Pancreas (tissue), 10 donors: ENCODE measurements around the gene HTT. TPM values are rescaled to one million over a fixed set of nuclear protein-coding genes. Genes with fewer than 3 reads are reported as not detected.

Experiments used
- ATAC-seq, 4 donors: fragments of 200-7000 bp; cut with Tn5 transposase; one replicate each; pipeline versions ENCODE4 v1.8.0 to v1.9.1; 2020; ENCODE audit warnings: mild to moderate bottlenecking in 4 of 4, moderate library complexity in 4 of 4
- DNase-seq, 6 donors: peaks; one replicate each; pipeline ENCODE4 v3.0.0-alpha.2; 2020
- FAIRE-seq: peaks from 2 replicates; lab custom pipeline; 2012; peaks lifted over from hg19 to GRCh38; lab: Jason Lieb, UNC
- H3K27ac ChIP-seq, 4 donors: fragments of 200-600 bp; sonication (generic); 1 replicate in 3 of 4; 2 replicates in 1 of 4; pipeline versions ENCODE4 v1.5.0 to v1.8.0; 2020
- H3K27me3 ChIP-seq, 4 donors: fragments of 200-600 bp; one replicate each; pipeline ENCODE4 v1.8.0; 2021
- H3K36me3 ChIP-seq, 3 donors: fragments of 200-600 bp; sonication (generic) in 1 of 3; one replicate each; pipeline versions ENCODE4 v1.5.0 to v1.8.0; 2020 to 2021
- H3K4me1 ChIP-seq, 3 donors: fragments of 200-600 bp; one replicate each; pipeline ENCODE4 v1.8.0; 2021
- H3K4me3 ChIP-seq, 4 donors: fragments of 200-600 bp; sonication (generic) in 2 of 4; one replicate each; pipeline versions ENCODE4 v1.5.0 to v1.8.0; 2020 to 2021
- H3K9me3 ChIP-seq, 4 donors: fragments of 200-600 bp; one replicate each; pipeline ENCODE4 v1.8.0; 2021
- CTCF ChIP-seq, 4 donors: fragments of 200-600 bp; sonication (generic) in 3 of 4; IDR thresholded peaks; one replicate each; pipeline versions ENCODE4 v1.5.0 to v1.8.0; 2021; ENCODE audit warnings: antibody characterized with exemption in 4 of 4
- WGBS, 2 donors: extraction: QIAGEN DNeasy Blood & Tissue Kit; methylation state at CpG; one replicate each; pipeline ENCODE4 v1.1.7; 2013; 5-methylcytosine and 5-hydroxymethylcytosine counted together
- intact Hi-C, 3 donors: fragments of 100-400 bp; cut with DNase I; formaldehyde crosslinking; loops; one replicate each; pipeline versions ENCODE4 v1.11.1 to v1.14.2; 2022
- polyA plus RNA-seq, 2 donors: library from polyadenylated mRNA; stranded (reverse); fragments of 200-250 nt; gene quantifications; one replicate each; pipeline ENCODE4 v1.2.3, GENCODE V29; 2013
- total RNA-seq, 6 donors: library from RNA; stranded (reverse); fragmentation: NEBNext Ultra II Directional in 4 of 6; extraction: Animal tissue kit (Norgen Biotek cat#: 25700) in 4 of 6; gene quantifications; one replicate each; pipeline versions ENCODE4 v1.2.1 to v1.2.4, GENCODE V29; 2021 to 2023
- donor health status: healthy with polysubstance abuse.
- donor health status: DM: no; HTN: no; CAD: no; lungs with moderate emphysema.
- donor health status: DM: no; HTN: no; CAD: no.
- donor health status: control.
- donor health status: control.
- donor health status: Bipolar disorder and iron deficiency.
- donor health status: DM: yes; HTN: yes; CAD: no.
- donor health status: DM: no; HTN: no; CAD: no.
- donor health status: DM: no; HTN: no; CAD: no.
- donor health status: DM: yes; HTN: yes; CAD: no.

HTT gene
- total and polyA plus RNA-seq, 8 donors, result 23.1 to 55.2 (median 42.7) TPM

DNA sequence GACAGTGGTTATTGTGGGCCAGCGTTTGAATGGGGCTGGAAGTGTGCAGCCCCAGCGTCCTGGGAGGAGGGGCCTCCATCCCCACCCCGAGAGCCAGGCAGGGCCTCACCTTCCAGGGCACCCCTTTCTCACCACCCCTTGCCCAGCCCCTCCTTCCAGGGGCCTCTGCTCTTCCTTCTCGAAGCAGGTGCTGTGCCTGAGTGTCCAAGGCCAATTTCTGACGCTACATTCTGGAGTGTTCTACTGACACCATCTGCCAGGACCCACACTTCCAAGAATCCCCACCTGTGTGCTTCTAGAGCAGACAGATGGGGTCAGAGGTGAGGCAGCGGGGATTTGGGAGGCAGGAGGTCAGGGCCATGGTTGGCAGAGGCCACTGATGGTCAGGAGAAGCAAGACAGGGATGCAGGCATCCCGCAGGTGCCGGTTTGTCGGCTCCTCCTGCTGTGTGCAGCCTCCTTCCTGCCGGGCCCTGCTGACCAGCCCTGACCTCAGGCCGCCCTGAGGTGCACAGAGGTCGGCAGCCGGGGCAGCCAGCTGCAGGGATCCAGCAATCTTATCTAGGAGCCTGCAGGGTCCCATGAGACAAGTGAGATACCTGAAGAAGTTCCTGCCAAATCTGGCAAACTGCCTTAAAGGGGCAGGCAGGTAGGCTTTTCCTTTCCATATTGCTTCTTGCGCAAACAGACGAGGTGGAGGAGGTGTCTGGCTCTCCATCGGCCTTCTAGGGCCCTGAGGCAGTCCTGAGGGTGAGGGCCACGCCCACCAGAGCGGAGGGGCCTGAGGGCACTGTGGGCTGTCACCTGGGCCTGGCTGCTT lies 193.3 kb downstream of the HTT start:
- DNase-seq (peak in 2 of 6 donors; percentile 8 to 38), ATAC-seq (peak in 1 of 4 donors; percentile 24), FAIRE-seq (no peak)
- TF ChIP-seq CTCF (IDR thresholded peaks at IDR 0.05), result no peak
- H3K4me1 ChIP-seq, result peaks cover 0 to 12% (median 0%) of the 10 kb centered on the region in 3 donors
- no peaks in the 10 kb centered on the region for H3K9me3 ChIP-seq
- 72 to 76% methylated on average over 18 of the region's 18 CpGs for WGBS, 2 donors
- H3K27me3 ChIP-seq, result no peaks in the 10 kb centered on the region
- intact Hi-C loops, result no loop called here
- no peak overlapping the region for H3K27ac ChIP-seq
- no peaks in the 10 kb centered on the region for H3K36me3 ChIP-seq
- no peak overlapping the region for H3K4me3 ChIP-seq

DNA sequence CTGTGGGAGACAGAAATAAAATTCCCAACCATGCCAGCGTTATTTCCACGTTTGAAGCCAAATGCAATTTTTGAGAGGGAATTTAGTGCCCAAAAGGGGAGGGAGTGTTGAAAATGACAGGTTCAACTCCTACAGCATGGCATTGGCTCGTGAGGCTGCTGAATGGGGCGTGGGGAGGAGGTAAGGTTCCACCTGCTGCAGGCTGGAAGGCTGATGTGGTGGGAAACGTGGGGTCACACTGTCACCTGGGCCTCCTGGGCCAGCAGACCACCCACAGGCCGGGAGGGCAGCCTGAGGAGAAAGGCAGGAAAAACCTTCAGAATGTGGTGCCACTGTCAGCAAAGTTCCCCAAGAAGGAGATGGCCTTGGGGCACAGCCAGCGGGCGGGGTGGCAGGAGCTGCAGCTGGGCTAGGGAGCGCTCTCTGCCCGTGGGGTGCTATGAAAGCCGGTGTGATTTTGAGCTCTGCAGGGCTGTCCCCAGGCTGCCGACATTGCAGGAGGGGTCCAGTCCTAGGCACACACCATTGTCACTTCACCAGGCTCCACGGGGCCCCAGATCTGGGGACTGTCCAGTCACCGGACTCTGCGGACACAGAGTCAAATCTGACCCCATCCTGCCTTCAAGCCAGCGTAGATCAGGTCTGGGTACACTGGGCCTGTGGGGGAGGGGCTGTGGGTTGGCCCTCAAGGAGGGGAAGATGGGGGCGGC lies 194.1 kb downstream of the HTT start:
- DNase-seq, result peak in 2 of 6 donors; percentile 58 to 60
- H3K27me3 ChIP-seq, result no peaks in the 10 kb centered on the region
- H3K27ac ChIP-seq, result no peak overlapping the region
- peaks cover 0 to 12% (median 0%) of the 10 kb centered on the region in 3 donors for H3K4me1 ChIP-seq
- WGBS, 2 donors, result 81 to 92% methylated on average over 17 of the region's 17 CpGs
- TF ChIP-seq CTCF (IDR thresholded peaks at IDR 0.05), result no peak
- no peak for FAIRE-seq
- H3K4me3 ChIP-seq, result no peak overlapping the region
- no peaks in the 10 kb centered on the region for H3K9me3 ChIP-seq
- peak; percentile 19 to 63 (median 46) for ATAC-seq
- intact Hi-C loops, result no loop called here
- H3K36me3 ChIP-seq, result no peaks in the 10 kb centered on the region

DNA sequence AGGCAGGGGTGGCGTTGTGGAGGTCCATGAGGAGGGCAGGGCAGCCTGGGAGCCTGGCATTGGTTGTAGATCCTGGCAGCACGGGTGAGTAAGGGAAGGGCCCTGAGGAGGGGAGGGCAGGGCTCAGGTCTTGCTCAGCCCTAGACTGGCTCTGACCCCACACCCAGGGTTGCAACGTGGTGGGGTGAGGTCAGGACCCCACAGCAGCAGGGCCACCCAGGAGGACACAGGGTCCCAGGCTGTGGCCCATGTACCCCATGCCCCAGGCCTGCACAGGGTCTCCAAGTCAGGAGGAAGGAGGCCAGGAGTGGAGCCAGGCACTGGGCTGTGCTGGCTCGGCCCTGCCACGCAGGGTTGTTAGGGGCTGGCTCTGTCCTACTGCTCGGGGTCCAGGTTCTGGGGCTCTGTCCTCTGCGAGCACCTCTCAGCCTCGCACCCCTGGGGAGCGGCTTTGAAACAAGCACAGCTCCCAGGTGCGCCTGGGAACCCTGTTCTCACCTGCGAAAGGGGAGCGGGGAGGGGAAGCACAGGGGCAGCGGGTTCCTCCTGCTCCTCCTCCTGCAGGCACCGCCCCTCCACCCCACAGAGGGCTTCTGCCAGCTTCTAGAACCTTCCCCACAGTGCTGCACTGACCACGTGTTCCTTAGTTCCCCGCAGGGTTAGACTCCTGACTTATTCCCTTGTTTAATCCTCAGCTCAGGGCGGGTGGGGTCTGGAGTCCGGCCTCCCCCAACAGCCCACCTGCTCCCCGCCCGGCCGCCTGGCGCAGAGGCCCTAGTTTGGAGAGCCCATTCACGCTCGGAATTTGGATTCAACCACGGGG lies 194.8 kb downstream of the HTT start:
- H3K4me1 ChIP-seq, result peaks cover 0 to 12% (median 0%) of the 10 kb centered on the region in 3 donors
- no peaks in the 10 kb centered on the region for H3K27me3 ChIP-seq
- no peak for FAIRE-seq
- no peaks in the 10 kb centered on the region for H3K9me3 ChIP-seq
- peak in 2 of 6 donors; percentile 9 to 67 for DNase-seq
- H3K27ac ChIP-seq, result no peak overlapping the region
- H3K36me3 ChIP-seq, result no peaks in the 10 kb centered on the region
- intact Hi-C loops, result no loop called here
- peak; percentile 15 to 33 (median 29) for ATAC-seq
- WGBS, 2 donors, result 89 to 92% methylated on average over 24 to 25 of the region's 25 CpGs
- TF ChIP-seq CTCF (IDR thresholded peaks at IDR 0.05), result no peak
- H3K4me3 ChIP-seq, result no peak overlapping the region

- peak in 5 of 6 donors; percentile 43 to 79 (median 72) for DNase-seq
- Histone ChIP-seq H3K9me3 (no peaks in the 10 kb centered on the region), H3K27ac (no peak overlapping the region), H3K4me3 (no peak overlapping the region), H3K4me1 (peaks cover 0 to 12% (median 0%) of the 10 kb centered on the region in 3 donors), H3K36me3 (no peaks in the 10 kb centered on the region), H3K27me3 (no peaks in the 10 kb centered on the region)
- no peak for FAIRE-seq
- WGBS, 2 donors, result 49 to 50% methylated on average over 17 of the region's 17 CpGs
- intact Hi-C loops, result no loop called here
- ATAC-seq, result peak; percentile 85 to 96 (median 90)
- TF ChIP-seq CTCF (IDR thresholded peaks at IDR 0.05), result no peak
Observed at GRCh38 chr4:3269991-3270611, 195.6 kb downstream of the HTT start.
